ENCODE measurements around the gene PPCDC.
"Not testable (repeated sequence)": the region's sequence is repeated elsewhere in the genome, so short reads cannot be mapped to it uniquely, and the experiment has no call there.

- TF ChIP-seq KDM1A (IDR thresholded peaks at IDR 0.05; ENCODE audit: borderline replicate concordance); POLR2AphosphoS5 (IDR thresholded peaks at IDR 0.05; ENCODE audit: low read length); JUNB (IDR thresholded peaks at IDR 0.05); SREBF2 (IDR thresholded peaks at IDR 0.05; ENCODE audit: low read length); POLR2AphosphoS2 (IDR thresholded peaks at IDR 0.05; ENCODE audit: low read depth, low read length); TCF12 (IDR thresholded peaks at IDR 0.05; ENCODE audit: low read depth, low read length); IRF3 (IDR thresholded peaks at IDR 0.05); ELK1 (IDR thresholded peaks at IDR 0.05; ENCODE audit: low read depth, low read length); RCOR1 (conservative IDR thresholded peaks at IDR 0.05; ENCODE audit: low read depth, low read length); E2F4 (IDR thresholded peaks at IDR 0.05; ENCODE audit: low read depth, low read length); BHLHE40 (IDR thresholded peaks at IDR 0.05; ENCODE audit: borderline replicate concordance in 1 of 2, low read depth in 2 of 2, low read length in 1 of 2): not testable (repeated sequence)
Observed at GRCh38 chr15:75085708-75086107, 62.3 kb downstream of the PPCDC start.

Data from GM12878 (cell line).